ENCODE results near the gene AFF3. TPM values are rescaled to one million over a fixed set of nuclear protein-coding genes. Genes with fewer than 3 reads are reported as not detected.

Gene AFF3
- total and polyA plus RNA-seq, 2 of the 8 experiments (the other 6 are each of a cell fraction or from before 2014, with no cell fraction given), result 0.27 to 3.0 TPM

- Histone ChIP-seq H3K4me3 (ENCODE audit: extremely low read depth in 1 of 4, insufficient read depth in 2 of 4, low read depth in 3 of 4, low read length in 4 of 4) (no peak overlapping the region), H3K4me1 (replicated peaks in 1 of 4; ENCODE audit: control insufficient read depth in 3 of 4, insufficient read depth in 4 of 4, low read length in 3 of 4) (peaks cover 0 to 3% (median 0%) of the 10 kb centered on the region in 4 experiments; a peak in 3 of 7 replicates), H3K79me2 (ENCODE audit: control insufficient read depth in 1 of 2, insufficient read depth in 2 of 2, low read length in 2 of 2) (no peaks in the 10 kb centered on the region), H3K9me3 (ENCODE audit: insufficient read depth in 2 of 2, low read depth in 1 of 2, low read length in 1 of 2) (no peaks in the 10 kb centered on the region), H3K23me2 (ENCODE audit: low read depth, low read length) (no peaks in the 10 kb centered on the region), H3K79me1 (ENCODE audit: low read depth, low read length) (no peaks in the 10 kb centered on the region), H2AK5ac (ENCODE audit: low read depth, low read length) (no peak overlapping the region), H2AFZ (ENCODE audit: low read length) (no peak overlapping the region), H4K91ac (replicated peaks; ENCODE audit: insufficient read length, low read length) (no peak overlapping the region), H2BK12ac (ENCODE audit: low read depth, low read length) (no peak overlapping the region), H4K8ac (ENCODE audit: extremely low read depth, insufficient read depth, low read length) (no peak overlapping the region), H3K27me3 (replicated peaks in 1 of 4; ENCODE audit: control insufficient read depth in 3 of 4, extremely low read depth in 1 of 4, insufficient read depth in 3 of 4, low read length in 3 of 4) (no peaks in the 10 kb centered on the region), H2BK120ac (replicated peaks; ENCODE audit: low read depth, low read length) (no peak overlapping the region), H3K4me2 (ENCODE audit: insufficient read depth in 1 of 2, low read depth in 2 of 2, low read length in 2 of 2) (no peak overlapping the region), H3K27ac (ENCODE audit: low read depth, low read length) (no peak overlapping the region), H3K14ac (ENCODE audit: insufficient read length) (no peak overlapping the region), H2BK15ac (ENCODE audit: low read length) (no peak overlapping the region), H2BK5ac (ENCODE audit: low read depth, low read length) (no peak overlapping the region), H3K36me3 (ENCODE audit: control insufficient read depth in 2 of 4, insufficient read depth in 4 of 4, low read length in 3 of 4) (no peaks in the 10 kb centered on the region), H3K18ac (ENCODE audit: extremely low read depth, low read length) (no peak overlapping the region), H4K20me1 (replicated peaks in 1 of 2; ENCODE audit: control insufficient read depth in 1 of 2, insufficient read depth in 2 of 2, low read length in 2 of 2) (no peaks in the 10 kb centered on the region), H4K5ac (ENCODE audit: insufficient read length, low read depth, low read length) (no peak overlapping the region), H3K9ac (replicated peaks in 1 of 4; ENCODE audit: extremely low read depth in 1 of 4, low read depth in 3 of 4, low read length in 3 of 4) (no peak overlapping the region), H3K56ac (replicated peaks; ENCODE audit: insufficient read length, low read depth, low read length) (no peak overlapping the region), H3K4ac (replicated peaks; ENCODE audit: insufficient read length, low read depth, low read length) (no peak overlapping the region), H3K23ac (ENCODE audit: insufficient read length) (no peak overlapping the region), H2BK20ac (ENCODE audit: low read length) (no peak overlapping the region)
- no peak for TF ChIP-seq TCF12 (IDR thresholded peaks at IDR 0.05; ENCODE audit: low read depth, low read length)
- TF ChIP-seq SIRT6 (IDR thresholded peaks at IDR 0.05; ENCODE audit: low read length), result no peak
- CTCF ChIA-PET (ENCODE audit: partially characterized antibody), result no interaction called here
- FAIRE-seq (no peak), DNase-seq (ENCODE audit: low read depth in 1 of 2, low spot score in 2 of 2) (no peak)
- POLR2A ChIA-PET (ENCODE audit: partially characterized antibody), result no interaction called here
- WGBS, 2 experiments (ENCODE audit: extremely low coverage in 1 of 2, insufficient coverage in 1 of 2, insufficient read length in 1 of 2, insufficient replicate concordance in 2 of 2, low coverage in 1 of 2, low lambda C conversion rate in 2 of 2, missing lambda C conversion rate in 1 of 2), result 90% methylated on average over 7 of the region's 7 CpGs; no CpG with 5 or more reads in 1 of the 2 experiments
Measured at GRCh38 chr2:99605036-99605435, 537.4 kb downstream of the AFF3 start.
